GM12878 (cell line): ENCODE measurements around the gene POLDIP3.
A peak's percentile ranks its signal among the peaks of the same experiment; 100 is the strongest.

Source experiments
- BCL11A ChIP-seq: IDR thresholded peaks from 2 replicates; pipeline ENCODE4 v1.6.1; 2011; ENCODE audit warnings: low read depth, low read length
- EP300 ChIP-seq, 2 experiments: fragments of 150-350 bp in 1 of 2; IDR thresholded peaks; 2 replicates each; pipeline ENCODE4 v1.6.1; 2011 to 2012; ENCODE audit warnings: low read depth in 2 of 2, low read length in 2 of 2, borderline replicate concordance in 1 of 2, improper control_type of control experiment in 1 of 2, inconsistent platforms in 1 of 2; ENCODE audit not compliant: control insufficient read depth in 1 of 2
- MAX ChIP-seq: IDR thresholded peaks from 2 replicates; pipeline ENCODE4 v1.6.1; 2012; ENCODE audit warnings: low read depth, low read length, improper control_type of control experiment
- NR2C1 ChIP-seq: fragments of 450-650 bp; IDR thresholded peaks from 2 replicates; pipeline ENCODE4 v1.6.1; 2017; ENCODE audit warnings: antibody characterized with exemption, mild to moderate bottlenecking, moderate library complexity
- POLR2AphosphoS2 ChIP-seq: IDR thresholded peaks from 2 replicates; pipeline ENCODE4 v1.6.1; 2011; ENCODE audit warnings: low read depth, mild to moderate bottlenecking, low read length, improper control_type of control experiment, moderate library complexity
- STAT3 ChIP-seq: IDR thresholded peaks from 2 replicates; pipeline ENCODE4 v1.6.1; 2011; ENCODE audit warnings: low read depth, low read length, improper control_type of control experiment
- YY1 ChIP-seq: IDR thresholded peaks from 2 replicates; pipeline ENCODE4 v1.6.1; 2011; ENCODE audit warnings: low read depth, mild to moderate bottlenecking, low read length
- ZZZ3 ChIP-seq: IDR thresholded peaks from 2 replicates; pipeline ENCODE4 v1.6.1; 2011; ENCODE audit warnings: low read depth; ENCODE audit not compliant: control insufficient read depth, insufficient read length
- TF ChIP-seq, protein P1 (sequence below), 3 experiments: IDR thresholded peaks in 2 of 3; conservative IDR thresholded peaks in 1 of 3; 2 replicates each; pipeline ENCODE4 v1.5.1; 2011; ENCODE audit warnings: low read depth in 3 of 3, low read length in 3 of 3, mild to moderate bottlenecking in 3 of 3, control low read depth in 2 of 3, moderate library complexity in 2 of 3, inconsistent platforms in 1 of 3, mixed read lengths in 1 of 3; ENCODE audit not compliant: control insufficient read depth in 2 of 3, insufficient read depth in 1 of 3; ENCODE audit errors: extremely low read depth in 1 of 3

DNA sequence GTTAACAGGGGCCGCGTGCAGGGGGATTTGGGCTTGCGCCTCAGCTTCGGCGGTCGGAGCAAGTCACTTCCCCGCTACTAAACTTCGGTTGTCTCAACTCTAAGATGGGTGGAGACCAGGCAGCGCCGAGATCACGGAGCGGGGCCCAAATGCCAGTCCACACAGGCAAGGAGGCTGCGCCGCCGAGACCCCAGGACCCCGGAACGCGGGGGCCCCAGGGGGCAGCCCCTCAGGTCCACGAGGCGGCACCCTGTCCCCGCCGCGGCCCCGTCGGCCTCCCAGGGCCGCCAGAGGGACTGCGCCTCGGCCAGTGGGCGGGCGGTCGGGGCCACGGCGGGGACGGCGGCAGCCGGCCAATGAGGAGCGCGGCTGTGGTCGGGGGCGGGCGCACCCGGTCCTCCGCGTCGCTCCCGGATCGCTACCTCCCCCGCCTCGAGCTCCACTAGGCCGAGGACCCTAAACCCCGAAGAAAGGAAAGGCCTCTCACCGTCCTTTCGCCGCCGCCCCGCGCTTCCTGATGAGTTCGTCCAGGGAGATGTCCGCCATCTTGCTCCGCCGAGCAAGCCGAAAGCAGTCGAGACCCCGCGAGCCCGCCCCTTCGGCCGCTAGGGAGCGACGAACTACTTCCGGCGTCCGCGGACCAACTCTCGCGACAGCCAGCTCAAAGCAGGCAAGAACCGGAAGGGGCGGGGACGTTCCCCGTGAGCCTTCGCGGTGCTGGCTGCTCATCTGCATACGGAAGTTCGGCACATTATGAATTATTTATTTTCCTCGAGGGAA lies at the start of gene POLDIP3:
- TF ChIP-seq ZZZ3 (no peak), BCL11A (no peak), STAT3 (no peak), POLR2AphosphoS2 (no peak), NR2C1 (peak; percentile 92), MAX (no peak; the same call in 1 of the 2 replicates), EP300 (IDR thresholded peaks at IDR 0.05; ENCODE audit: borderline replicate concordance in 1 of 2, control insufficient read depth in 1 of 2, low read depth in 2 of 2, low read length in 2 of 2) (0 out of 4 replicates have a peak, but pooled peaks of 1 of the 2 experiments have one; percentile 13), YY1 (peak; percentile 96)
- TF ChIP-seq, protein P1, sequence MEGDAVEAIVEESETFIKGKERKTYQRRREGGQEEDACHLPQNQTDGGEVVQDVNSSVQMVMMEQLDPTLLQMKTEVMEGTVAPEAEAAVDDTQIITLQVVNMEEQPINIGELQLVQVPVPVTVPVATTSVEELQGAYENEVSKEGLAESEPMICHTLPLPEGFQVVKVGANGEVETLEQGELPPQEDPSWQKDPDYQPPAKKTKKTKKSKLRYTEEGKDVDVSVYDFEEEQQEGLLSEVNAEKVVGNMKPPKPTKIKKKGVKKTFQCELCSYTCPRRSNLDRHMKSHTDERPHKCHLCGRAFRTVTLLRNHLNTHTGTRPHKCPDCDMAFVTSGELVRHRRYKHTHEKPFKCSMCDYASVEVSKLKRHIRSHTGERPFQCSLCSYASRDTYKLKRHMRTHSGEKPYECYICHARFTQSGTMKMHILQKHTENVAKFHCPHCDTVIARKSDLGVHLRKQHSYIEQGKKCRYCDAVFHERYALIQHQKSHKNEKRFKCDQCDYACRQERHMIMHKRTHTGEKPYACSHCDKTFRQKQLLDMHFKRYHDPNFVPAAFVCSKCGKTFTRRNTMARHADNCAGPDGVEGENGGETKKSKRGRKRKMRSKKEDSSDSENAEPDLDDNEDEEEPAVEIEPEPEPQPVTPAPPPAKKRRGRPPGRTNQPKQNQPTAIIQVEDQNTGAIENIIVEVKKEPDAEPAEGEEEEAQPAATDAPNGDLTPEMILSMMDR (IDR thresholded peaks at IDR 0.05 in 2 of 3, conservative IDR thresholded peaks at IDR 0.05 in 1 of 3; ENCODE audit: control insufficient read depth in 2 of 3, extremely low read depth in 1 of 3, insufficient read depth in 1 of 3, low read depth in 3 of 3, low read length in 3 of 3) = peak; percentile 5 to 38 (median 36); a peak in 4 of 6 replicates
